BE2C (cell line): ENCODE results near the gene MFSD8.
"Not testable (repeated sequence)": the region's sequence is repeated elsewhere in the genome, so short reads cannot be mapped to it uniquely, and the experiment has no call there.

Source experiments
- DNase-seq: peaks from one replicate; pipeline ENCODE4 v3.0.0-alpha.2; 2020
- H3K27me3 ChIP-seq: fragments of 250-450 bp; sonication (Bioruptor Pico); 2 replicates; pipeline ENCODE4 v1.5.1; 2020; ENCODE audit warnings: mild to moderate bottlenecking
- H3K36me3 ChIP-seq: fragments of 250-450 bp; sonication (Bioruptor Pico); 2 replicates; pipeline ENCODE4 v1.5.1; 2020; ENCODE audit warnings: mild to moderate bottlenecking
- H3K4me1 ChIP-seq: fragments of 250-450 bp; sonication (Bioruptor Pico); 2 replicates; pipeline ENCODE4 v1.5.1; 2020
- H3K4me3 ChIP-seq: 2 replicates; pipeline ENCODE4 v1.5.1; 2011; ENCODE audit warnings: low read depth, low read length
- H3K9me3 ChIP-seq: fragments of 250-450 bp; sonication (Bioruptor Pico); 2 replicates; pipeline ENCODE4 v1.5.1; 2020
- TF ChIP-seq, protein P1 (sequence below): IDR thresholded peaks from 2 replicates; pipeline ENCODE4 v1.5.1; 2012; ENCODE audit warnings: mild to moderate bottlenecking, low read depth, low read length

The MFSD8 gene

DNA sequence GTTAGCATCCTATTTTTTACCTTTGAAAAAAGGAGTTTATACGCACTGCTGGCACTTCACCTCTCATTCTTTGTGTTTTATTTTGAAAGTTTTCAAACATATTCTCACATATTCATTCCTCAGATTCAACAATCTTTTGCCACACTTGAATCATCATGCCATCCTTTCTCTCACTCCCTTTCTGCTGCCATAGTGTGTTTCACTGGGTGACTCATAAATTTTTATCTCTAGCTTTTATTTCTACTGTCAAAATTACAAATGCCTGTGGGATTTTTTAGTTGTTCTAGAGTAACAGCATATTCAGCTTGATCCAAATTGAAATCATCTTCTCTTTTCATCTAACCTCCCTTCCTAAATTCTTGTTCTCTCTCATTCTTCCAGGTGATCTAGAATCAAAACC, 28.0 kb downstream of the MFSD8 start:
- H3K36me3 ChIP-seq: no peaks in the 10 kb centered on the region
- no peaks in the 10 kb centered on the region for H3K4me1 ChIP-seq
- no peaks in the 10 kb centered on the region for H3K9me3 ChIP-seq
- DNase-seq: no peak
- no peaks in the 10 kb centered on the region for H3K27me3 ChIP-seq
- no peak overlapping the region for H3K4me3 ChIP-seq
- TF ChIP-seq, protein P1, sequence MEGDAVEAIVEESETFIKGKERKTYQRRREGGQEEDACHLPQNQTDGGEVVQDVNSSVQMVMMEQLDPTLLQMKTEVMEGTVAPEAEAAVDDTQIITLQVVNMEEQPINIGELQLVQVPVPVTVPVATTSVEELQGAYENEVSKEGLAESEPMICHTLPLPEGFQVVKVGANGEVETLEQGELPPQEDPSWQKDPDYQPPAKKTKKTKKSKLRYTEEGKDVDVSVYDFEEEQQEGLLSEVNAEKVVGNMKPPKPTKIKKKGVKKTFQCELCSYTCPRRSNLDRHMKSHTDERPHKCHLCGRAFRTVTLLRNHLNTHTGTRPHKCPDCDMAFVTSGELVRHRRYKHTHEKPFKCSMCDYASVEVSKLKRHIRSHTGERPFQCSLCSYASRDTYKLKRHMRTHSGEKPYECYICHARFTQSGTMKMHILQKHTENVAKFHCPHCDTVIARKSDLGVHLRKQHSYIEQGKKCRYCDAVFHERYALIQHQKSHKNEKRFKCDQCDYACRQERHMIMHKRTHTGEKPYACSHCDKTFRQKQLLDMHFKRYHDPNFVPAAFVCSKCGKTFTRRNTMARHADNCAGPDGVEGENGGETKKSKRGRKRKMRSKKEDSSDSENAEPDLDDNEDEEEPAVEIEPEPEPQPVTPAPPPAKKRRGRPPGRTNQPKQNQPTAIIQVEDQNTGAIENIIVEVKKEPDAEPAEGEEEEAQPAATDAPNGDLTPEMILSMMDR: no peak

DNA sequence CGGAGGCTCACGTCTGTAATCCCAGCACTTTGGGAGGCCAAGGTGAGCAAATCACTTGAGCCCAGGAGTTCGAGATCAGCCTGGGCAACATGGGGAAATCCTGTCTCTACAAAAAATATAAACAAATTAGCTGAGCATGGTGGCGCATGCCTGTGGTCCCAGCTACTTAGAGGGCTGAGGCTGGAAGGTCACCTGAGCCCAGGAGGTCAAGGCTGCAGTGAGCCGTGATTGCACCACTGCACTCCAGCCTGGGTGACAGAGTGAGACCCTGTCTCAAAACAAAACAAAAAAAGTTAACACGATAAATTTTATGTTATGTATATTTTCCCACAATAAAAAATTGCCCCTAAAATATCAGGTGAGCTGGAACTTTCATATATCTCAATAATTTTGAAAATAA, 33.1 kb downstream of the MFSD8 start:
- not testable (repeated sequence) for H3K36me3 ChIP-seq

GRCh38 chr4:127930175-127930574, 34.8 kb downstream of the MFSD8 start:
- TF ChIP-seq, protein P1: no peak
- Histone ChIP-seq H3K4me3 (no peak overlapping the region), H3K27me3 (no peaks in the 10 kb centered on the region), H3K9me3 (no peaks in the 10 kb centered on the region), H3K4me1 (no peaks in the 10 kb centered on the region), H3K36me3 (no peaks in the 10 kb centered on the region; the same call in 1 of the 2 replicates)
- DNase-seq: no peak

More for the DNA sequence above, 33.1 kb downstream of the MFSD8 start:
- not testable (repeated sequence) for H3K4me3 ChIP-seq, H3K9me3 ChIP-seq, H3K27me3 ChIP-seq, H3K4me1 ChIP-seq, DNase-seq

DNA sequence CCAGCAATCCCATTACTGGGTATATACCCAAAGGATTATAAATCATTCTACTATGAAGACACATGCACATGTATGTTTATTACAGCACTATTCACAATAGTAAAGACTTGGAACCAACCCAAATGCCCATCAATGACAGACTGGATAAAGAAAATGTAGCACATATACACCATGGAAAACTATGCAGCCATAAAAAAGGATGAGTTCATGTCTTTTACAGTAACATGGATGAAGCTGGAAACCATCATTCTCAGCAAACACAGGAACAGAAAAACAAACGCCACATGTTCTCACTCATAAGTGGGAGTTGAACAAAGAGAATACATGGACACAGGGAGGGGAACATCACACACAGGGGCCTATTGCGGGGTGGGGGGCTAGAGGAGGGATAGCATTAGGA, 39.3 kb downstream of the MFSD8 start:
- not testable (repeated sequence) for H3K4me1 ChIP-seq, H3K36me3 ChIP-seq, H3K27me3 ChIP-seq, DNase-seq, H3K9me3 ChIP-seq, H3K4me3 ChIP-seq

GRCh38 chr4:127922226-127922625, 42.7 kb downstream of the MFSD8 start:
- no peaks in the 10 kb centered on the region for H3K9me3 ChIP-seq
- no peak for DNase-seq
- H3K4me3 ChIP-seq: no peak overlapping the region
- TF ChIP-seq, protein P1: no peak
- H3K4me1 ChIP-seq: no peaks in the 10 kb centered on the region
- H3K36me3 ChIP-seq: peaks cover 3% of the 10 kb centered on the region
- H3K27me3 ChIP-seq: no peaks in the 10 kb centered on the region

DNA sequence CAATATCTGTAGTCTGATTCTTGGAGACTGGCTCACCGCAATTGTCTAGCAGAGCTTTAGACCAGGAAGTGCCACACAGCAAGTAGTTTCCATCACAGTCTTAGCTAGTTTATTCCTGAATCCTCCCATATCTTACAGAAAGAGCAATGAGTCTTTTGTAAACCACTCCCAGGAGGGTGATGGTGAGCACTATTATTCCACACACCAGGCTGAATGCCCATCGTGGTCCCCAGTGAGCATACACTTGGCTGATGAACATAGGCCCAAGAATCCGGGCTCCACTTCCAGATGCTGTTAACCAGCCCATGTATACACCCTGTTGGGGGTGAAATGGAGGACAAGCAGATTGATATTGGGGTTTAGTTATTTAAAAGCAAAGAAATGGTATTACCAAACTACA, 44.5 kb downstream of the MFSD8 start:
- Histone ChIP-seq H3K9me3 (no peaks in the 10 kb centered on the region), H3K4me1 (no peaks in the 10 kb centered on the region), H3K4me3 (no peak overlapping the region), H3K36me3 (peaks cover 3% of the 10 kb centered on the region), H3K27me3 (no peaks in the 10 kb centered on the region)
- TF ChIP-seq, protein P1: no peak
- no peak for DNase-seq

DNA sequence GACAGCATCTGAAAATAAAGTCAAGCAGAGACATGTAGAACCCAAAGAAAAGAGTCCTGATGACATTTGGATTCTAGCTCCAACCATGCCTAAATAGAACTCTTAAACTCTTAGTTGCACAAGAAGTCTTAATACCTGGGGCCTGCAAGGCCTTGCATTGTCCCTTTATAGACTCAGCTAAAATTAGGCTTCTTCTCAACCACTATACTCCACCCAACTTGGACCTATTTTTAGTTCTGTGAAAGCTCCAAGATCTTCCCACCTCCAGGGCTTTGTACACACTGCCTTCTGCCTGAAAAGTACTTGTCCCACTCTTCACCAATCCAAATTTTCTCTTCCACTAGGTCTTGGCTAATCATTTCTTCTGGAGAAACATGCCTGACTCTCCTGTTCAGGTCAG, 47.8 kb downstream of the MFSD8 start:
- Histone ChIP-seq H3K4me3 (no peak overlapping the region), H3K36me3 (peaks cover 3% of the 10 kb centered on the region), H3K9me3 (no peaks in the 10 kb centered on the region), H3K27me3 (no peaks in the 10 kb centered on the region), H3K4me1 (no peaks in the 10 kb centered on the region)
- TF ChIP-seq, protein P1: no peak
- DNase-seq: no peak
